Activated gamma-delta T cell treated with Interleukin-2 at 50 U/mL for 16 hours (primary cell): ENCODE data around the gene TIMM17A.
"Not testable (repeated sequence)": the region's sequence is repeated elsewhere in the genome, so short reads cannot be mapped to it uniquely, and the experiment has no call there.

ENCODE experiments used
- DNase-seq: peaks from one replicate; pipeline ENCODE4 v3.0.0-alpha.2; 2020

TIMM17A gene

GRCh38 chr1:201941420-201942128, 13.7 kb upstream of the TIMM17A start:
- no peak for DNase-seq

- DNase-seq = no peak
These were observed 13.2 kb upstream of the TIMM17A start for GRCh38 chr1:201942129-201942495.

DNA sequence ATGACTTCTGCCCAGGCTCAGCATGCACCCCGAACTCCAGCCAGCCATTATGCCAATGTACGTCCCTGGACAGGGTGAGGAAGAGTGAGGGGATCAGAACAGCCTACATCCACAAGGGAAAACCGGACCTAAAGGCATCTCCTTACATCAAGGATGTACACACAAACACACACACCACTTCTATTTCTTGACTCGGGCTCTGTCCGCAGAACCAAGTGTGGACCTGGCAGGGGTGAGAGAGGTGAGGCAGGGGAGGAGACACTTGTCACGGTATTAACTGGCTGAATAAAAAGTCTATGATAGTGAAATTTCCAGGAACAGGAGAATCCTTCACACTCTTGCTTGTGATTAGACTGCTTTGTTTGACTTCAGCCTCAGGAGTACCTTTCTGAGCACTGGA, 11.3 kb upstream of the TIMM17A start:
- no peak for DNase-seq

GRCh38 chr1:201944639-201945038, 10.7 kb upstream of the TIMM17A start:
- no peak for DNase-seq

DNA sequence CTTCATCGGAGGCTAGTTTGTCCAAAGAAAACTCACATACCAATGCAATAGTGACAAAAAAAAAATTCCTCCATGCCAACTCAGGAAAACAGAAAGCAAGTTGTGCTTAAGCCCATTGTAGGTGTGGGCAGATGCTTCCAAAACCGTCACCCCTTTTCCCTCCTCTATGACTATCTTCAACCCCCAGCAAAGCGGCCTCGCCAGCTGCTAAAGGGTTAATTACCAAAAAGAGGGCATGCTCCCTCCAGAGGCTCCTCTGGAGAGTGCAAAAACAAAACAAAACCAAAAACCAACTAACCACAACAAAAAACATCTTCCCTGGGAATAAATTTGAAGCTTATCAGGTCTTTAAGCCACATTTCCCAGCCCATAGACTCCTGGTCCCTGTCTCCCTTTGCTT, 10.1 kb upstream of the TIMM17A start:
- no peak for DNase-seq

DNA sequence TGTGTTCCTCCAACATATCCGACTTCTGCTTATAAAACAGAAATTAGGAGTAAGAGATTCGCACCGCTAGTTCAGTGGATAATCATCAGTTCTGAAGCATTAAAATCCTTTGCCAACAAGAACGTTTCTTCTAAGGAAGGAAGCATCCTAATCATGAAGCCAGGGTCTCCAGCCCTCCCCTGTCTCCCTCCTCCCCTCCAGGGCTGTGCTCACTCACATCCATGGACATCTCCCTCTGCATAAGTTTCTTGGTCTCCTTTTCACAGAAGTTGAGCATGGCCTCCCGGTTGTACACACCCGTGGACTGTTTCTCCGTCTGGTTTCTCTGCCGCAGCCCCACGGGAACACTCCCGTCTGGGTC, 9.5 kb upstream of the TIMM17A start:
- DNase-seq = no peak

DNA sequence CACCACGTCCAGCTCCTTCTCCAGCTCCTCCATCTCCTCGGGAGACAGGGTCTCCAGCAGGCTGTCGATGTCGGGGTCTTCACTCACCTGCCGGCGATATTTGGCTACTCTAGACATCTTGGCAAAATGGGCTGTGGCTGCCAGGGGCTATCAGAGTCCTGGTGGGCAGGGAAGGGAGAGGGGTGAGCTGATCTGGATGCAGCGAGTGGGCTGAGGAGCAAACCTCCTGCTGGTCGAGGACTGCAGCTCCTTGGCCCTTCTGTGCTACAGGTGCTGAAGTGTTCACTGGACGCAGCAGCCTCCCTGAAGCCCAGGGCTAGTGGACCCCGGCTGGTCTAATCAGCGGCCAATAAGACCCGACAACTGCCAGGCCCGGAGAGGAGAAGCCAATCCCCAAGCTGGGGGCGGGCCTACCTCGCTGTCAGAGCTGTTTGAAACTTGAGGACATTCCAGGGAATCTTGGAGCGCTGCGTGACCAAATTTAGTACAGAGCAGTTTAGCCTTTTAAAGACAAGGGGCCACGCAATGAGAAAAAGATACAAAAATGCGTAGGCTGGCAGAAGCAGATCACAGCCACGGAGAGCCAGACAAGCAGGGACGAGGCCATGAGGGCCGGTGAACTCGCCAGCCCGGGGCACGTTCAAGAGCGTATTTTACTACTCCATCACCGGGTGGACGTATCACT, 8.9 kb upstream of the TIMM17A start, which contains the start of gene LMOD1:
Gene LMOD1, minus strand, starts transcription at position 325 of the 685 bp plus-strand sequence. Its CDS starts 208 bp downstream, at position 117.
- no peak for DNase-seq

- no peak for DNase-seq
These were observed 7.7 kb upstream of the TIMM17A start for GRCh38 chr1:201947697-201948008.

GRCh38 chr1:201949491-201949890, 5.8 kb upstream of the TIMM17A start:
- DNase-seq = no peak

- DNase-seq = no peak
These were observed 867 bp upstream of the TIMM17A start for GRCh38 chr1:201954263-201955008.

GRCh38 chr1:201955729-201956143, 433 bp downstream of the TIMM17A start:
- DNase-seq = no peak

GRCh38 chr1:201958348-201958747, 3.0 kb downstream of the TIMM17A start:
- no peak for DNase-seq

- not testable (repeated sequence) for DNase-seq
These were observed 7.1 kb downstream of the TIMM17A start for GRCh38 chr1:201962382-201962781.

DNA sequence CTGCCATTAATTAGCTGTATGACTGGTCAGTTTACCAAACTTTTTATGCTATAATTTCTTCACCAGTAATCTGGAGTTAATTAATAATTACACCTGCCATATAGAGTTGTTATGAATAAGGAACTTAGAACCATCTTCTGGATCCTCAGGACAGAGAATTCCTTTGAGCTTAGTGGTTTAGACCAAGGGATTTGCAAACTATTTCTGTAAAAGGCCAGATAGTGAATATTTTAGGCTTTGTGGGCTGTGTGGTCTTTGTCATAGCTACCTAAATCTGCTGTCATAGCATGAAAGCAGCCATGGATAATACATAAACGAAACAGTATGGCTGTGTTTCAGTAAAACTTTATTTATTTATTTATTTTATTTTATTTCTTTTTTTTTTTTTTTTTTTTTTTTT, 9.0 kb downstream of the TIMM17A start:
- DNase-seq = no peak

DNA sequence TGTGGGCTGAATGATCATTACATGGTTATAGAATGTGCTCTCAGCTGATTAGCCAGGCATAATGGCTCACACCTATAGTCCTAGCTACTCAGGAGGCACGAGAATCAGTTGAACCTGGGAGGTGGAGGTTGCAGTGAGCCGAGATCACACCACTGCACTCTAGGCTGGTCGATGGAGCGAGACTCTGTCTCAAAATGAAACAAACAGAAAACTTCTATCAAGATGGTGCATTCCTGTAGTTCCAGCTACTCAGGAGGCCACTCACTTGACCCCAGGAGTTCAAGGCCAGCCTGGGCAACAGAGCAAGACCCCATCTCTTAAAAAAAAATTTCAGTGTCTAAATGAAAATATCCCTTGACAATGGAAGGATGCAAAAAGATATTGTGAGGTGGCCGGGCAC, 10.9 kb downstream of the TIMM17A start:
- DNase-seq = no peak

DNA sequence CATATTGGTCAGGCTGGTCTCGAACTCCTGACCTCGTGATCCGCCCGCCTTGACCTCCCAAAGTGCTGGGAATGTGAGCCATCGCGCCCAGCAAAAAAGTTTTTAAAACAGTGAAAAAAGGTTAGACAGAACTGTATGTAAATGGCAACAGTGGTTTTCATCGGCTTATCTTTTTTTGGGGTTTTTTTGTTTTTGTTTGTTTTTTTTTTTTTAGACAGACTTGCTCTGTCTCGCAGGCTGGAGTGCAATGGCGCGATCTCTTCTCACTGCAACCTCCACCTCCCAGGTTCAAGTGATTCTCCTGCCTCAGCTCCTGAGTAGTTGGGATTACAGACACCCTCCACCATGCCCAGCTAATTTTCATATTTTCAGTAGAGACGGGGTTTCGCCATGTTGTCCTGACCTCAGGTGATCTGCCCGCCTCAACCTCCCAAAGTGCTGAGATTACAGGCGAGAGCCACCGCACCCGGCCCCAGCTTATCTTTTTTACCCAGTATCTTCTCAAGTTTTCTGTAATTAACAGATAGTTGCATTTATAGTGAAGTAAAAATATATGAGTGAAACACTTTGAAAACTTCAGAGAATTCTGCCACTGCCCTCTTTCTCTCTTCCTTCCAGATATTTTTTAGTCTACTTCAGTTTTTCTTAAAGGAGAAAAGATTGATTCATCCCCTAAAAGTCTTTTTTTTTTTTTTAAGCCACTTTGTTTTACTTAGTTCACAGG, 13.1 kb downstream of the TIMM17A start:
- DNase-seq = no peak

DNA sequence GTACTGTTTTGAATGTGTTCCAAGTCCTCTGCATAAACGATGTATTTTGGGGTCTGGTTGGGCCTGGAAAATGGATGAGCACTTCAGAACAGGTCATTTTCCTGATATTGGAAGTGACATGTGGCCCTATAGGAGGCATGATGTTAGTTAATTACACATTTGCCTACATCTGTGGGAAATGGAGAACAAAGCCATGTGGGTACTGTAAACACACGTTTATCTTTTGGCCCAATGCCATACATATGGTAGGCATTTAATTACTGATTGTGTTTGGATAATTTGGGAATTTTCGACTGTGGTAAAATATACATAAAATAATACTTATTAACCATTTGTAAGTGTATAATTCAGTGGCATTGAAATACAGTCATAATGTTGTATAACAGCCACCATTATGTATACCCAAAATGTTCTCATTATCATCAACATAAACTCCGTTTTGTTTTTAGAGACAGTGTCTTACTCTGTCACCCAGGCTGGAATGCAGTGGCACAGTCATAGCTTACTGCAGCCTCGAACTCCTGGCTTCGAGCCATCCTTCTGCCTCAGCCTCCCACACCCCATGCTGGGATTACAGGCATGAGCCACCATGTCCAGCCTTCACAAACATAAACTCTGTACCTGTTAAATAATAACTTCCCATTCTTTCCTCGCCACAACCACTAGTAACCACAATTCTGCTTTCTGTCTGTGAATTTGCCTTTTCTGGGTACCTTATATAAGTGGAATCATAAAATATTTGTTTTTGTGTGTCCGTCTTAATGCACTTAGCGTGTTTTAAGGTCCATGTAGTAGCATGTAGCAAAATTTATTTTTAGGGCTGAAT, 15.2 kb downstream of the TIMM17A start:
- DNase-seq = no peak

DNA sequence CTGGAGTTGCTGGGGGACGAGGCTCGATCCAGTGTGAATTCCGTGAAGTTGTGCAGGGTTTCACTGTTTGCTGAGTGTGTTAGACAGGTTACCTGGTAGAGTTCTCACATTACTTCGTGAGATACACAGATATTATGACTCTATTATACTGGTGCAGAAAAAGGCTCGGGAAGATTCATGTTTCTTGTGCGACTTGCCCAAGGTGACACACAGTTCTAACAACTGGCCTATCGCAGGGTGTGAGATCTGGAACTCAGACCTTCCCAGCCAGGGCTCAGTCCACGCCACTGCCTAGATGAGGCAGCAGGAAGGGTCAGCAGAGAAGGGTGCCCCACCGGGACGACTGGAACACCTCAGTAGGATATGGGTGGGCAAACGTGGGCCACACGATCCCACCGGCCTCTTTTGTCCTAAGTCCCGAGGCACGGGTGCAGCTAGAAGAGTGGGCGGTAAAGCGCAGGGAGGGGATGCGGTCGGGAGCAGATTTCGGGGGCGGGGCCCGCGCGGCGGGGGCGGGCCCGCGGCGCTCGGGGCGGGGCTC, 26.8 kb downstream of the TIMM17A start:
- peak; percentile 67 for DNase-seq

DNA sequence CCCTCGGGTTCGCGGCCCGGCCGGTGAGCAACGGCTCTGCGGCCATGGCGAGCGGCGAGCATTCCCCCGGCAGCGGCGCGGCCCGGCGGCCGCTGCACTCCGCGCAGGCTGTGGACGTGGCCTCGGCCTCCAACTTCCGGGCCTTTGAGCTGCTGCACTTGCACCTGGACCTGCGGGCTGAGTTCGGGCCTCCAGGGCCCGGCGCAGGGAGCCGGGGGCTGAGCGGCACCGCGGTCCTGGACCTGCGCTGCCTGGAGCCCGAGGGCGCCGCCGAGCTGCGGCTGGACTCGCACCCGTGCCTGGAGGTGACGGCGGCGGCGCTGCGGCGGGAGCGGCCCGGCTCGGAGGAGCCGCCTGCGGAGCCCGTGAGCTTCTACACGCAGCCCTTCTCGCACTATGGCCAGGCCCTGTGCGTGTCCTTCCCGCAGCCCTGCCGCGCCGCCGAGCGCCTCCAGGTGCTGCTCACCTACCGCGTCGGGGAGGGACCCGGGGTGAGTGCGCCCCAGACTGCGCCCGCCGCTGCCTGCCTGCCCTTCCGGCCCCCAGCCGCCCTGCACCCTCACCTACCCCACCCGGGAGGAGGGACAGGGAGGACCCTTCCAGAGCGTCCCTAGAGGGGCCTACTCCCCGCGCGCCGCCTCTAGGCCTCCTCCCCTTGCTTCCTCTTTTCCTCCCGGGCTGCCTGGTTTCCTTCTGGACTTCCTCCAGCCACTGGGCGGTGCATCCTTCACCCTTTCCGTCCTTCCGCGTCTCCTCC, 27.5 kb downstream of the TIMM17A start, which contains the start of gene RNPEP:
Gene RNPEP, plus strand, starts transcription at position 26 of the 757 bp plus-strand sequence. Its CDS starts 19 bp downstream, at position 45.
- peak; percentile 54 for DNase-seq

DNA sequence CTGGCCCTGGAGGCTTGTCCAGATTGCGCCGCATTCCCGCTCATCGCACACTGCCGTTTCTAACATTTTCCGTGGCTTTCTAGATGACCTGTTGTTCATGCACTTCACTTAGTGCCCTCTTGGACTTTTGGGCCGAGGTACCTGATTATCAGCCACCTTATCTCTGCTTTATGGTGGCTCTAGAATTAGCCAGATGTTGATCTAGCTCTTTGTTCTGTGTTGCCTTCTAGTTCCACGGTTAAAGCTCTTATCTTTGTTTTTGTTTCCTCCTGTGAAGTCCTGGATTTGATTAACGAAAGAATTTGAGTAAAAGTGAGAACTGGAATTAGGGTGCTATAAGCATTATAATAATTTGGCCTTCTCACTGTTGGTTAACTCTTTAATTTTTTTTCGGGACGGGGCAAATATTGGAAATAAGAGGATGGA, 28.1 kb downstream of the TIMM17A start:
- no peak for DNase-seq

- DNase-seq = no peak
These were observed 29.1 kb downstream of the TIMM17A start for GRCh38 chr1:201984446-201984845.
